ENCODE data around the gene NELL1. TPM values are rescaled to one million over a fixed set of nuclear protein-coding genes. Genes with fewer than 3 reads are reported as not detected.

NELL1 gene
- total and polyA plus RNA-seq, 2 experiments from 2014 or later: not detected

- no peaks in the 10 kb centered on the region for H3K9me2 ChIP-seq (ENCODE audit: insufficient read depth)
- no peak overlapping the region for H2AFZ ChIP-seq
- no peaks in the 10 kb centered on the region for H3K9me3 ChIP-seq (ENCODE audit: low read depth)
- no peaks in the 10 kb centered on the region for H4K20me1 ChIP-seq (ENCODE audit: insufficient read depth)
- TF ChIP-seq EZH2 (IDR thresholded peaks at IDR 0.05; ENCODE audit: insufficient read depth, poor library complexity, severe bottlenecking) (no peak), EZH2phosphoT487 (IDR thresholded peaks at IDR 0.05; ENCODE audit: insufficient read depth, low read depth) (no peak)
- H3K27me3 ChIP-seq (replicated peaks; ENCODE audit: insufficient read depth): no peaks in the 10 kb centered on the region
- H3K9ac ChIP-seq: no peak overlapping the region
- H3F3A ChIP-seq (ENCODE audit: insufficient read depth): no peaks in the 10 kb centered on the region
- peak; percentile 3 for DNase-seq
- no peak overlapping the region for H3K27ac ChIP-seq
- no peaks in the 10 kb centered on the region for H3K36me3 ChIP-seq (ENCODE audit: low read depth)
- no peak overlapping the region for H3K4me3 ChIP-seq
- 42 to 54% methylated on average over 5 of the region's 5 CpGs for WGBS, 2 experiments (ENCODE audit: low coverage in 1 of 2, low lambda C conversion rate in 2 of 2, missing lambda C conversion rate in 2 of 2)
- no peak overlapping the region for H3K4me2 ChIP-seq (ENCODE audit: unreplicated experiment)
- H3K79me2 ChIP-seq (ENCODE audit: insufficient read depth): no peaks in the 10 kb centered on the region
- no peaks in the 10 kb centered on the region for H3K4me1 ChIP-seq (ENCODE audit: insufficient read depth)
- in situ Hi-C loops (cut with MboI): no loop called here
Measured at GRCh38 chr11:20963596-20963995, 294.2 kb downstream of the NELL1 start.

GRCh38 chr11:20964985-20965384, 295.6 kb downstream of the NELL1 start:
- H3K4me1 ChIP-seq (ENCODE audit: insufficient read depth): no peaks in the 10 kb centered on the region
- H3F3A ChIP-seq (ENCODE audit: insufficient read depth): no peaks in the 10 kb centered on the region
- no peak overlapping the region for H3K27ac ChIP-seq
- no peaks in the 10 kb centered on the region for H3K9me2 ChIP-seq (ENCODE audit: insufficient read depth)
- H3K36me3 ChIP-seq (ENCODE audit: low read depth): no peaks in the 10 kb centered on the region
- in situ Hi-C loops (cut with MboI): no loop called here
- no peaks in the 10 kb centered on the region for H3K79me2 ChIP-seq (ENCODE audit: insufficient read depth)
- peak; percentile 3 for DNase-seq
- TF ChIP-seq EZH2 (IDR thresholded peaks at IDR 0.05; ENCODE audit: insufficient read depth, poor library complexity, severe bottlenecking) (no peak), EZH2phosphoT487 (IDR thresholded peaks at IDR 0.05; ENCODE audit: insufficient read depth, low read depth) (no peak)
- H3K4me3 ChIP-seq: no peak overlapping the region
- no peaks in the 10 kb centered on the region for H3K27me3 ChIP-seq (replicated peaks; ENCODE audit: insufficient read depth)
- WGBS, 2 experiments (ENCODE audit: low coverage in 1 of 2, low lambda C conversion rate in 2 of 2, missing lambda C conversion rate in 2 of 2): 86 to 92% methylated on average over 3 of the region's 3 CpGs
- no peaks in the 10 kb centered on the region for H4K20me1 ChIP-seq (ENCODE audit: insufficient read depth)
- no peaks in the 10 kb centered on the region for H3K9me3 ChIP-seq (ENCODE audit: low read depth)
- no peak overlapping the region for H3K4me2 ChIP-seq (ENCODE audit: unreplicated experiment)
- no peak overlapping the region for H2AFZ ChIP-seq
- no peak overlapping the region for H3K9ac ChIP-seq

- H3K9ac ChIP-seq: no peak overlapping the region
- H3K27me3 ChIP-seq (replicated peaks; ENCODE audit: insufficient read depth): no peaks in the 10 kb centered on the region
- no peak overlapping the region for H2AFZ ChIP-seq
- in situ Hi-C loops (cut with MboI): no loop called here
- no peak overlapping the region for H3K4me2 ChIP-seq (ENCODE audit: unreplicated experiment)
- H3K9me2 ChIP-seq (ENCODE audit: insufficient read depth): no peaks in the 10 kb centered on the region
- DNase-seq: no peak
- no peaks in the 10 kb centered on the region for H3K9me3 ChIP-seq (ENCODE audit: low read depth)
- no peaks in the 10 kb centered on the region for H4K20me1 ChIP-seq (ENCODE audit: insufficient read depth)
- no peaks in the 10 kb centered on the region for H3K79me2 ChIP-seq (ENCODE audit: insufficient read depth)
- no peaks in the 10 kb centered on the region for H3K4me1 ChIP-seq (ENCODE audit: insufficient read depth)
- WGBS, 2 experiments (ENCODE audit: low coverage in 1 of 2, low lambda C conversion rate in 2 of 2, missing lambda C conversion rate in 2 of 2): 34 to 59% methylated on average over 3 of the region's 3 CpGs
- TF ChIP-seq EZH2phosphoT487 (IDR thresholded peaks at IDR 0.05; ENCODE audit: insufficient read depth, low read depth): no peak
- no peak for TF ChIP-seq EZH2 (IDR thresholded peaks at IDR 0.05; ENCODE audit: insufficient read depth, poor library complexity, severe bottlenecking)
- no peak overlapping the region for H3K4me3 ChIP-seq
- H3K27ac ChIP-seq: no peak overlapping the region
- no peaks in the 10 kb centered on the region for H3F3A ChIP-seq (ENCODE audit: insufficient read depth)
- H3K36me3 ChIP-seq (ENCODE audit: low read depth): no peaks in the 10 kb centered on the region
Measured at GRCh38 chr11:20966489-20966888, 297.1 kb downstream of the NELL1 start.

GRCh38 chr11:20973940-20974559, 304.7 kb downstream of the NELL1 start:
- Histone ChIP-seq H3K27me3 (replicated peaks; ENCODE audit: insufficient read depth) (no peaks in the 10 kb centered on the region), H4K20me1 (ENCODE audit: insufficient read depth) (no peaks in the 10 kb centered on the region), H3K9me3 (ENCODE audit: low read depth) (no peaks in the 10 kb centered on the region), H3K9ac (no peak overlapping the region), H3K9me2 (ENCODE audit: insufficient read depth) (no peaks in the 10 kb centered on the region), H3K4me3 (no peak overlapping the region), H3K4me2 (ENCODE audit: unreplicated experiment) (no peak overlapping the region), H3K4me1 (ENCODE audit: insufficient read depth) (no peaks in the 10 kb centered on the region), H3K27ac (no peak overlapping the region), H2AFZ (no peak overlapping the region), H3F3A (ENCODE audit: insufficient read depth) (no peaks in the 10 kb centered on the region), H3K79me2 (ENCODE audit: insufficient read depth) (no peaks in the 10 kb centered on the region), H3K36me3 (ENCODE audit: low read depth) (no peaks in the 10 kb centered on the region)
- WGBS, 2 experiments (ENCODE audit: low coverage in 1 of 2, low lambda C conversion rate in 2 of 2, missing lambda C conversion rate in 2 of 2): 8 to 11% methylated on average over 7 of the region's 7 CpGs
- DNase-seq: no peak
- no peak for TF ChIP-seq EZH2phosphoT487 (IDR thresholded peaks at IDR 0.05; ENCODE audit: insufficient read depth, low read depth)
- TF ChIP-seq EZH2 (IDR thresholded peaks at IDR 0.05; ENCODE audit: insufficient read depth, poor library complexity, severe bottlenecking): no peak
- in situ Hi-C loops (cut with MboI): no loop called here

- H4K20me1 ChIP-seq (ENCODE audit: insufficient read depth): no peaks in the 10 kb centered on the region
- DNase-seq: no peak
- in situ Hi-C loops (cut with MboI): no loop called here
- TF ChIP-seq EZH2phosphoT487 (IDR thresholded peaks at IDR 0.05; ENCODE audit: insufficient read depth, low read depth) (no peak), EZH2 (IDR thresholded peaks at IDR 0.05; ENCODE audit: insufficient read depth, poor library complexity, severe bottlenecking) (no peak)
- H3F3A ChIP-seq (ENCODE audit: insufficient read depth): no peaks in the 10 kb centered on the region
- H3K4me3 ChIP-seq: no peak overlapping the region
- H3K4me2 ChIP-seq (ENCODE audit: unreplicated experiment): no peak overlapping the region
- H3K27me3 ChIP-seq (replicated peaks; ENCODE audit: insufficient read depth): no peaks in the 10 kb centered on the region
- no peak overlapping the region for H3K27ac ChIP-seq
- no peak overlapping the region for H3K9ac ChIP-seq
- H3K9me3 ChIP-seq (ENCODE audit: low read depth): no peaks in the 10 kb centered on the region
- no peaks in the 10 kb centered on the region for H3K9me2 ChIP-seq (ENCODE audit: insufficient read depth)
- H2AFZ ChIP-seq: no peak overlapping the region
- no peaks in the 10 kb centered on the region for H3K79me2 ChIP-seq (ENCODE audit: insufficient read depth)
- H3K36me3 ChIP-seq (ENCODE audit: low read depth): no peaks in the 10 kb centered on the region
- H3K4me1 ChIP-seq (ENCODE audit: insufficient read depth): no peaks in the 10 kb centered on the region
Measured at GRCh38 chr11:20980736-20981135, 311.4 kb downstream of the NELL1 start.
